Measurements from ENCODE around the gene SERPINH1. TPM values are rescaled to one million over a fixed set of nuclear protein-coding genes. Genes with fewer than 3 reads are reported as not detected.

SERPINH1 gene
- total RNA-seq, 2 experiments from 2014 or later = 3.5 to 4.1 TPM

DNA sequence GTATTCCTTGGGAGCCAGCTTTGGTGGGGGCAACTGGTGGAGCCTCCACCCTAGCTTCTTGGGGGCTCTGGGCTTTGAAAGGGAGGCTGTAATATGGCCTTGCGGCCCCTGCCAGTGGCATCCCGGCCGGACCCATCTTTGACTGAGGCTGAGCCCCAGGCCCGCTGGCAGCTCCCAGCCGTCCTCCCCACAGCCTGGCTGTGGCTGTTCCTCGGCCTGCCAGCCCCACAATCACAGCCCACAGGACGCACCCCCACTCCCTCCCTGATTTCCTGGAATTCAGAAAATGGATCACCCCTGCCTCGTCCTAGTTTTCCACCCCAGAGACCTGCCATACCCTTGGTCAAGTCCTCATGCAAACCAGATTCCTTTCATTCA, 23.2 kb downstream of the SERPINH1 start:
- ATAC-seq (ENCODE audit: poor library complexity) (no peak), DNase-seq (no peak)
- H3K27me3 Mint-ChIP-seq = no peaks in the 10 kb centered on the region
- H3K9me3 Mint-ChIP-seq = no peaks in the 10 kb centered on the region
- H3K27me3 ChIP-seq (ENCODE audit: control insufficient read depth in 1 of 2, insufficient read depth in 2 of 2, low read length in 2 of 2) = no peaks in the 10 kb centered on the region
- H3K27ac Mint-ChIP-seq = peak overlapping the region; percentile 38
- POLR2A ChIA-PET = no interaction called here
- TF ChIP-seq, protein P1, sequence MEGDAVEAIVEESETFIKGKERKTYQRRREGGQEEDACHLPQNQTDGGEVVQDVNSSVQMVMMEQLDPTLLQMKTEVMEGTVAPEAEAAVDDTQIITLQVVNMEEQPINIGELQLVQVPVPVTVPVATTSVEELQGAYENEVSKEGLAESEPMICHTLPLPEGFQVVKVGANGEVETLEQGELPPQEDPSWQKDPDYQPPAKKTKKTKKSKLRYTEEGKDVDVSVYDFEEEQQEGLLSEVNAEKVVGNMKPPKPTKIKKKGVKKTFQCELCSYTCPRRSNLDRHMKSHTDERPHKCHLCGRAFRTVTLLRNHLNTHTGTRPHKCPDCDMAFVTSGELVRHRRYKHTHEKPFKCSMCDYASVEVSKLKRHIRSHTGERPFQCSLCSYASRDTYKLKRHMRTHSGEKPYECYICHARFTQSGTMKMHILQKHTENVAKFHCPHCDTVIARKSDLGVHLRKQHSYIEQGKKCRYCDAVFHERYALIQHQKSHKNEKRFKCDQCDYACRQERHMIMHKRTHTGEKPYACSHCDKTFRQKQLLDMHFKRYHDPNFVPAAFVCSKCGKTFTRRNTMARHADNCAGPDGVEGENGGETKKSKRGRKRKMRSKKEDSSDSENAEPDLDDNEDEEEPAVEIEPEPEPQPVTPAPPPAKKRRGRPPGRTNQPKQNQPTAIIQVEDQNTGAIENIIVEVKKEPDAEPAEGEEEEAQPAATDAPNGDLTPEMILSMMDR (IDR thresholded peaks at IDR 0.05) = no peak
- H3K4me3 Mint-ChIP-seq = peak overlapping the region; percentile 87
- H3K4me1 ChIP-seq (ENCODE audit: insufficient read depth, low read length) = peaks cover 18% of the 10 kb centered on the region
- peaks cover 14% of the 10 kb centered on the region for H3K4me1 Mint-ChIP-seq (ENCODE audit: low read depth)
- H3K4me3 ChIP-seq (ENCODE audit: low read length) = no peak overlapping the region
- H3K36me3 ChIP-seq (ENCODE audit: insufficient read depth, low read length) = no peaks in the 10 kb centered on the region
- CTCF ChIA-PET = no interaction called here
- intact Hi-C loops (cut with DNase I, micrococcal nuclease) = no loop called here
- H3K9me3 ChIP-seq (ENCODE audit: control insufficient read depth in 1 of 2, insufficient read depth in 1 of 2, low read length in 2 of 2) = no peaks in the 10 kb centered on the region
- no peaks in the 10 kb centered on the region for H3K36me3 Mint-ChIP-seq (ENCODE audit: low read depth)
- no peak overlapping the region for H3K27ac ChIP-seq (ENCODE audit: low read depth in 1 of 2, low read length in 2 of 2)

DNA sequence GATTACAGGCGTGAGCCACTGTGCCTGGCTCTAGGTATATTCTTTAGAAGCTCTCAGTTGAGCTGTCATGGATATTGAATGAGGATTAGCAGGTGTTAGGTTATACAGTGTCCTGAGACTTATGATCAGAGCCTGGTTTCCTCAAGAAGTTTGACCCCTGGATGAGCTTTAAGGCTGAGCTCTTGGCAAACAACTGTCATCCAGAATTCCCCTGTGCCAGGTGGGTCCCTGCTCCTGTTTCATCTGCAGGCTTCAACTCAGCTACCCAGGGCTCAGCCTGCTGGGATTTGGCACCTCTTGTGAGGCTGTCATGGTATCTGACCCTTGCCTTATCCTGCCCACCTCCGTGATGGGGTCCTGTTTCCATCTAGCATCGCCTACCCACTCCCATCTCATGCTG, 24.3 kb downstream of the SERPINH1 start:
- H3K27ac Mint-ChIP-seq = no peak overlapping the region
- CTCF ChIA-PET = no interaction called here
- no peaks in the 10 kb centered on the region for H3K36me3 Mint-ChIP-seq (ENCODE audit: low read depth)
- no peaks in the 10 kb centered on the region for H3K27me3 ChIP-seq (ENCODE audit: control insufficient read depth in 1 of 2, insufficient read depth in 2 of 2, low read length in 2 of 2)
- ATAC-seq (ENCODE audit: poor library complexity) (no peak), DNase-seq (no peak)
- H3K27me3 Mint-ChIP-seq = no peaks in the 10 kb centered on the region
- no peak overlapping the region for H3K4me3 ChIP-seq (ENCODE audit: low read length)
- H3K4me1 ChIP-seq (ENCODE audit: insufficient read depth, low read length) = peaks cover 18% of the 10 kb centered on the region
- no peaks in the 10 kb centered on the region for H3K9me3 Mint-ChIP-seq
- intact Hi-C loops (cut with DNase I, micrococcal nuclease) = no loop called here
- H3K27ac ChIP-seq (ENCODE audit: low read depth in 1 of 2, low read length in 2 of 2) = no peak overlapping the region
- TF ChIP-seq, protein P1 (IDR thresholded peaks at IDR 0.05) = no peak
- peaks cover 14% of the 10 kb centered on the region for H3K4me1 Mint-ChIP-seq (ENCODE audit: low read depth)
- H3K9me3 ChIP-seq (ENCODE audit: control insufficient read depth in 1 of 2, insufficient read depth in 1 of 2, low read length in 2 of 2) = no peaks in the 10 kb centered on the region
- H3K36me3 ChIP-seq (ENCODE audit: insufficient read depth, low read length) = no peaks in the 10 kb centered on the region
- no peak overlapping the region for H3K4me3 Mint-ChIP-seq
- POLR2A ChIA-PET = no interaction called here

DNA sequence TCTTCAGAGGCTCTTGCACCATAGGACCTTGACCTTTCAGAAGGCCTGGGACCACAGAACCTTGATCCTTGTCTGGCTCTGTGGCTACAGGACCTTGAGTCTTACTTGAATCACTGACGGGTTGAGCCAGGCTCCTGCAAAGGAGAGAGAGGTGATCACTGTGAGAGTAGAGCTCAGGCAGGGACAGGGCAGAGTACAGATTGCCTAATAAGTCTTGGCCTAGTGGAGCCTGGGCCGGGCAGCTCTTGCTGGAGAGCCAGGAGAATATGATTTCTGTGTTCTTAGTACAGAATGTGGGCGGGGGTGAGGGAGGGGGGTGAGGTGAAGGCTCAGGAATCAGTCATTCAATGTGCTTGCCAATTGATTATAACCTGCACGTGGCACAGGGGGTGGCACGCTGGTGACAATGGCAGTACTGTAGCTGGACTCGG, 26.0 kb downstream of the SERPINH1 start:
- ATAC-seq (ENCODE audit: poor library complexity) = no peak
- no peak for DNase-seq
- Mint-ChIP-seq H3K27ac (no peak overlapping the region), H3K27me3 (no peaks in the 10 kb centered on the region), H3K4me1 (ENCODE audit: low read depth) (peaks cover 15% of the 10 kb centered on the region), H3K9me3 (no peaks in the 10 kb centered on the region), H3K36me3 (ENCODE audit: low read depth) (no peaks in the 10 kb centered on the region), H3K4me3 (no peak overlapping the region)
- Histone ChIP-seq H3K36me3 (ENCODE audit: insufficient read depth, low read length) (no peaks in the 10 kb centered on the region), H3K4me3 (ENCODE audit: low read length) (no peak overlapping the region), H3K9me3 (ENCODE audit: control insufficient read depth in 1 of 2, insufficient read depth in 1 of 2, low read length in 2 of 2) (no peaks in the 10 kb centered on the region), H3K27ac (ENCODE audit: low read depth in 1 of 2, low read length in 2 of 2) (no peak overlapping the region), H3K27me3 (ENCODE audit: control insufficient read depth in 1 of 2, insufficient read depth in 2 of 2, low read length in 2 of 2) (no peaks in the 10 kb centered on the region), H3K4me1 (ENCODE audit: insufficient read depth, low read length) (peaks cover 18% of the 10 kb centered on the region)
- ChIA-PET POLR2A (no interaction called here), CTCF (no interaction called here)
- intact Hi-C loops (cut with DNase I, micrococcal nuclease) = no loop called here
- TF ChIP-seq, protein P1 (IDR thresholded peaks at IDR 0.05) = no peak
